Activated T-cell treated with anti-CD3 and anti-CD28 coated beads, Interleukin-2, amount 50 U/mL, for 4 hours (primary cell): Measurements from ENCODE around the gene POLR3H. TPM values are rescaled to one million over a fixed set of nuclear protein-coding genes. Genes with fewer than 3 reads are reported as not detected.
A peak's percentile ranks its signal among the peaks of the same experiment; 100 is the strongest.

ENCODE experiments used
- ATAC-seq, 2 donors: fragments of 200-7000 bp; cut with Tn5 transposase; one replicate each; pipeline ENCODE4 v1.10.0; 2021
- DNase-seq: peaks from one replicate; pipeline ENCODE4 v3.0.0-alpha.2; 2020
- H3K27me3 Mint-ChIP-seq: one replicate; pipeline ENCODE4 v1.8.0; 2021; ENCODE audit warnings: low read depth, mixed read lengths
- H3K36me3 Mint-ChIP-seq: one replicate; pipeline ENCODE4 v1.8.0; 2022; ENCODE audit warnings: mixed read lengths; ENCODE audit not compliant: insufficient read depth
- H3K4me1 Mint-ChIP-seq: one replicate; pipeline ENCODE4 v1.8.0; 2021; ENCODE audit warnings: low read depth, mixed read lengths
- H3K4me3 Mint-ChIP-seq: one replicate; pipeline ENCODE4 v1.8.0; 2021; ENCODE audit warnings: mild to moderate bottlenecking, moderate library complexity, mixed read lengths
- H3K9me3 Mint-ChIP-seq: one replicate; pipeline ENCODE4 v1.8.0; 2021; ENCODE audit warnings: mixed read lengths
- total RNA-seq, 3 donors: library from RNA; stranded (reverse); gene quantifications; one replicate each; pipeline ENCODE4 v1.2.1, GENCODE V29; 2021

The POLR3H gene
- total RNA-seq, 3 donors from 2014 or later = 108 to 140 (median 109) TPM

GRCh38 chr22:41556561-41556960, 12.3 kb upstream of the POLR3H start:
- no peak for ATAC-seq
- Mint-ChIP-seq H3K36me3 (no peaks in the 10 kb centered on the region), H3K9me3 (no peaks in the 10 kb centered on the region), H3K4me3 (no peak overlapping the region), H3K4me1 (peaks cover 2% of the 10 kb centered on the region), H3K27me3 (peaks cover 35% of the 10 kb centered on the region)
- no peak for DNase-seq

DNA sequence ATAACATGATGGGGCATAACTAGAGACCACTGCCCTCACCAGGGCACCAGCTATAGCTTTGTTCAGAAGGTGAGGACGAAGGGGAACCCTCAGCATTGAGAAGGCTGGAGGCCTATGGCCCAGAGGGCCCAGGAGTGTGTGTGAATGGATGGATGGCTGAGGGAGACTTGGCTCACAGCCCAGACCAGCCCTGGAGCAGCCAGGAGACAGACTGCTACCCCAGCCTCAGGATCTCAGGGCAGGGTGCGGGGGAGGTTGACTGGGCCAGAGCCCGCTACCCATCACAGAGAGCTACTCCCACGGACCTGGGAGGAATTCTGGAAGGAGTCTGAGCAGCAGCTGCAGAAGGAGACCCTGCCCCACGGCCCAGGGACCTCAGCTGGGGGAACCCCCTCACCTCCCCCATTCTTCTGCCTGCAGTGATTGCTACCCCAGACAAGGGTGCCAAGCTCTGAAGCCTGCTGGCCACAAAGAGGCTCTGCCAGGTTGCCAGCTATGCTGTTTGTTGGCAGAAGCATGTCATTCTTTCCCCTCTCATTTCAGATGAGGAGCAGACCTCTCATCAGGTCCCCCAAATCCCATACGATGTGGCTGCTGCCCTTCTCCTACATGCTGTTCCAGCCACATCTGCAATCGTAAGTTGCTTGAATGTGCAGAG, 11.2 kb upstream of the POLR3H start:
- Mint-ChIP-seq H3K4me3 (no peak overlapping the region), H3K4me1 (peaks cover 2% of the 10 kb centered on the region), H3K36me3 (no peaks in the 10 kb centered on the region), H3K27me3 (peaks cover 25% of the 10 kb centered on the region), H3K9me3 (no peaks in the 10 kb centered on the region)
- no peak for DNase-seq
- no peak for ATAC-seq

DNA sequence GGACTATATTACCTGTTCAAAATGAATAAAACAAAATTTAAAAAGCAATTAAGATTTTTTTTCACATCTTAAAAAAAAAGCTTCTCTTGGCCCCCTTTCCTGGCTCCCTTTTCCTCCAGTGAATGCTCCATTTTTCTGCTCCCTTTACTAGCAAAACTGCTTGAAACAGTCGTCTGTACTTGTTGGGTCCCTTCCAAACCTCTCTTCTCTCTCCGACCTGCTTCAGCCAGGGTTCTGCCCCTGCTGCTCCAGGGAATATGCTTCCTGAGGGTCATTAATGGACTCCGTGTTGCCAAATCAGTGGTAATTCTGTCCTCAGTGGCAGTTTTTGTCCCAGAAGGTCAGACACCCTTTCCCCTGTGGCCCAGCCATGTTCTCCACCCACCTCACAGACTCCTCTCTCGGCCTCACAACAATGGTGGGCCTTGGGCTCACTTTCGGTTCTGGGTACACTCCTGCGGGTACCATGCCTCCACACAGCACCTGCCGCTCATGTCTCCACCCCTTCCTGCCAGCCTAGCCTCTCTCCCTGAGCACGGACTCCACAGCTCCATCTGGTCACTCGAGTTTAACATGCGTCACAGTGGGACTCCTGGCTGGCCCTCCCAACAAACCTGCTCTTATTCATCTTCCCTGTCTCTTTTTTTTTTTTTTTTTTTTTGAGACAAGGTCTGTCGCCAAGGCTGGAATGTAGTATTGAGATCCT, 7.8 kb upstream of the POLR3H start:
- Mint-ChIP-seq H3K9me3 (no peaks in the 10 kb centered on the region), H3K4me3 (no peak overlapping the region), H3K27me3 (peaks cover 11% of the 10 kb centered on the region), H3K4me1 (peaks cover 2% of the 10 kb centered on the region), H3K36me3 (no peaks in the 10 kb centered on the region)
- DNase-seq (no peak), ATAC-seq (no peak)

DNA sequence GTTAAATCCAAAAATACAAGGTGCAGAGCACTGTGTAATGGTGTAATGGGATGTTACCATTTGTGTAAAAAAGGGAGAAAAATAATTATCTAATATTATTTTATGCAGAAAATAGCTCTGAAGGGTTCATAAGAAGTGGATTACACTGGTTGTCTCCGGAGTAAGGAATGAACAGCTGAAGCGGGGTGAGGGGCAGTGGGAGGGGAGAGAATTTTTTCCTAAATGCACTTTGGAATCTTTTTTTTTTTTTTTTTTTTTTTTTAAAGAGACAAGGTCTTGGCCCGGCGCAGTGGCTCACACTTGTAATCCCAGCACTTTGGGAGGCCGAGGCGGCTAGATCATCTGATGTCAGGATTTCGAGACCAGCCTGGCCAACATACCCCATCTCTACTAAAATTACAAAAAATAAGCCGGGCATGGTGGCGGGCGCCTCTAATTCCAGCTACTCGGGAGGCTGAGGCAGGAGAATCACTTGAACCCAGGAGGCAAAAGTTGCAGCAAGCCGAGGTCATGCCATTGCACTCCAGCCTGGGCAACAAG, 6.8 kb upstream of the POLR3H start:
- no peak for DNase-seq
- ATAC-seq = no peak
- no peaks in the 10 kb centered on the region for H3K36me3 Mint-ChIP-seq
- H3K9me3 Mint-ChIP-seq = no peaks in the 10 kb centered on the region
- no peaks in the 10 kb centered on the region for H3K4me1 Mint-ChIP-seq
- H3K27me3 Mint-ChIP-seq = peaks cover 3% of the 10 kb centered on the region
- H3K4me3 Mint-ChIP-seq = no peak overlapping the region

GRCh38 chr22:41548830-41549211, 4.6 kb upstream of the POLR3H start:
- DNase-seq (no peak), ATAC-seq (no peak)
- Mint-ChIP-seq H3K27me3 (no peaks in the 10 kb centered on the region), H3K4me1 (peaks cover 8% of the 10 kb centered on the region), H3K9me3 (no peaks in the 10 kb centered on the region), H3K36me3 (no peaks in the 10 kb centered on the region), H3K4me3 (no peak overlapping the region)

- peak overlapping the region; percentile 95 for H3K4me3 Mint-ChIP-seq
- H3K9me3 Mint-ChIP-seq = no peaks in the 10 kb centered on the region
- peaks cover 11% of the 10 kb centered on the region for H3K36me3 Mint-ChIP-seq
- ATAC-seq = no peak
- DNase-seq = no peak
- H3K4me1 Mint-ChIP-seq = peaks cover 28% of the 10 kb centered on the region
- no peaks in the 10 kb centered on the region for H3K27me3 Mint-ChIP-seq
Observed at GRCh38 chr22:41544671-41545476, 604 bp upstream of the POLR3H start.

DNA sequence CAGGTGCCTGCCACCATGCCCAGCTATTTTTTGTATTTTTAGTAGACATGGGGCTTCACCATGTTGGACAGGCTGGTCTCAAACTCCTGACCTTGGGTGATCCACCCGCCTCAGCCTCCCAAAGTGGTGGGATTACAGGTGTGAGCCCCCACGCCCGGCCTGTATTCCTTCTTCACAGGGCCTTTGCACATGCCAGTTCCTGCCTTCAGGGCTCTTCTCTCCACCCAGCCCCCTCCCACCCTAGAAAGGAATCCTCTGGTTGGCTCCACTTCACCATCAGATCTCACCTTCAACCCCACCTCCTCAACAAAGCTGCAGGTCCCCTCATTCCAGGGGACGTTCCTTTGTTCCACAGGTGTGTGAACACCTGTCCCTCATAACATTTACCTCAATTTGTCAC, 2.0 kb downstream of the POLR3H start:
- Mint-ChIP-seq H3K4me3 (peak overlapping the region; percentile 95), H3K9me3 (no peaks in the 10 kb centered on the region), H3K36me3 (peaks cover 14% of the 10 kb centered on the region), H3K27me3 (no peaks in the 10 kb centered on the region), H3K4me1 (peaks cover 28% of the 10 kb centered on the region)
- no peak for ATAC-seq
- DNase-seq = no peak

DNA sequence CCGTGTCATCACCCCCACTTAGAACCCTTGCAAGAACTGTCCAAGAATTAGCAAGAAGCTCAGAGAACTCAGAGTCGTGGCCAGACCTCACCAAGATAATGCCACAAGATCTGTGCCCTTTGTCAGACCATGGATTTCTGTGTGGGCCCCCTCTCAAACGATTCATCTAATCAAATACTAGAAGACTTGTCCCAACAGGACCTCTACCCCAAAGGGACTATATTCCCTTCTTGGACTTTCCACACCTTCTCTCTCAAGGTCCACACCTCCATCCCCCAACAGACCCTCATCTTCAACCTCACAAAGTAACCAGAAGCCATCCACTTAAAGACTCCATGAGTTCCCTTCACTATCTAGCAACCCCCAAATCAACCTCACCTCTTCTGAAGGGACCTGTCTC, 2.8 kb downstream of the POLR3H start:
- DNase-seq (no peak), ATAC-seq (no peak)
- H3K36me3 Mint-ChIP-seq = peaks cover 16% of the 10 kb centered on the region
- peak overlapping the region; percentile 95 for H3K4me3 Mint-ChIP-seq
- no peaks in the 10 kb centered on the region for H3K9me3 Mint-ChIP-seq
- no peaks in the 10 kb centered on the region for H3K27me3 Mint-ChIP-seq
- peaks cover 28% of the 10 kb centered on the region for H3K4me1 Mint-ChIP-seq

- H3K4me3 Mint-ChIP-seq = peak overlapping the region; percentile 16
- ATAC-seq = no peak
- peaks cover 16% of the 10 kb centered on the region for H3K36me3 Mint-ChIP-seq
- H3K9me3 Mint-ChIP-seq = no peaks in the 10 kb centered on the region
- no peaks in the 10 kb centered on the region for H3K27me3 Mint-ChIP-seq
- peaks cover 28% of the 10 kb centered on the region for H3K4me1 Mint-ChIP-seq
- no peak for DNase-seq
Observed at GRCh38 chr22:41540365-41540764, 3.9 kb downstream of the POLR3H start.

- Mint-ChIP-seq H3K4me3 (no peak overlapping the region), H3K9me3 (no peaks in the 10 kb centered on the region), H3K4me1 (peaks cover 26% of the 10 kb centered on the region), H3K36me3 (peaks cover 20% of the 10 kb centered on the region), H3K27me3 (no peaks in the 10 kb centered on the region)
- ATAC-seq (no peak), DNase-seq (no peak)
Observed at GRCh38 chr22:41540006-41540315, 4.3 kb downstream of the POLR3H start.

- Mint-ChIP-seq H3K27me3 (no peaks in the 10 kb centered on the region), H3K9me3 (no peaks in the 10 kb centered on the region), H3K4me3 (no peak overlapping the region), H3K36me3 (peaks cover 21% of the 10 kb centered on the region), H3K4me1 (peaks cover 20% of the 10 kb centered on the region)
- DNase-seq (no peak), ATAC-seq (no peak)
Observed at GRCh38 chr22:41539146-41540005, 4.9 kb downstream of the POLR3H start.

- H3K4me1 Mint-ChIP-seq = peaks cover 20% of the 10 kb centered on the region
- no peaks in the 10 kb centered on the region for H3K27me3 Mint-ChIP-seq
- peaks cover 23% of the 10 kb centered on the region for H3K36me3 Mint-ChIP-seq
- ATAC-seq (no peak), DNase-seq (no peak)
- no peaks in the 10 kb centered on the region for H3K9me3 Mint-ChIP-seq
- H3K4me3 Mint-ChIP-seq = no peak overlapping the region
Observed at GRCh38 chr22:41538583-41538982, 5.7 kb downstream of the POLR3H start.

GRCh38 chr22:41537203-41537602, 7.1 kb downstream of the POLR3H start:
- no peaks in the 10 kb centered on the region for H3K27me3 Mint-ChIP-seq
- H3K36me3 Mint-ChIP-seq = peaks cover 19% of the 10 kb centered on the region
- peaks cover 11% of the 10 kb centered on the region for H3K4me1 Mint-ChIP-seq
- no peak for DNase-seq
- H3K9me3 Mint-ChIP-seq = no peaks in the 10 kb centered on the region
- ATAC-seq = no peak
- H3K4me3 Mint-ChIP-seq = no peak overlapping the region

DNA sequence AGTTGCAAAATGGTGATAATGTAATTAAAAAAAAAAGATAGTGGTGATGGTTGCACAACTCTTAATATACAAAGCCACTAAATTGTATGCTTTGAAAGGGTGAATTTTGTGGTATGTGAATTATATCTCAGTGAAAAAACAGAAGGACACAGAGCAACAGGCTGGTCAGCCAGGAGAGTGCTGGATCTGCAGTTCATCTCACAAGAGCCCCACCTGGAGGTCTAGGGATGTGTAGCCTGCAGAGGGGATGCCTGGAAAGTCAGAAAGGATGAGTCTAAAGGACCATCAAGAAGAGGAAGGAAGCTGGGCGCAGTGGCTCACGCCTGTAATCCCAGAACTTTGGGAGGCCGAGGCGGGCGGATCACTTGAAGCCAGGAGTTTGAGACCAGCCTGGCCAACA, 9.0 kb downstream of the POLR3H start:
- Mint-ChIP-seq H3K9me3 (no peaks in the 10 kb centered on the region), H3K36me3 (peaks cover 19% of the 10 kb centered on the region), H3K4me3 (no peak overlapping the region), H3K4me1 (no peaks in the 10 kb centered on the region), H3K27me3 (no peaks in the 10 kb centered on the region)
- DNase-seq (no peak), ATAC-seq (no peak)
